ENCODE data around the gene WDR7.
"Not testable (repeated sequence)": the region's sequence is repeated elsewhere in the genome, so short reads cannot be mapped to it uniquely, and the experiment has no call there.

The WDR7 gene

DNA sequence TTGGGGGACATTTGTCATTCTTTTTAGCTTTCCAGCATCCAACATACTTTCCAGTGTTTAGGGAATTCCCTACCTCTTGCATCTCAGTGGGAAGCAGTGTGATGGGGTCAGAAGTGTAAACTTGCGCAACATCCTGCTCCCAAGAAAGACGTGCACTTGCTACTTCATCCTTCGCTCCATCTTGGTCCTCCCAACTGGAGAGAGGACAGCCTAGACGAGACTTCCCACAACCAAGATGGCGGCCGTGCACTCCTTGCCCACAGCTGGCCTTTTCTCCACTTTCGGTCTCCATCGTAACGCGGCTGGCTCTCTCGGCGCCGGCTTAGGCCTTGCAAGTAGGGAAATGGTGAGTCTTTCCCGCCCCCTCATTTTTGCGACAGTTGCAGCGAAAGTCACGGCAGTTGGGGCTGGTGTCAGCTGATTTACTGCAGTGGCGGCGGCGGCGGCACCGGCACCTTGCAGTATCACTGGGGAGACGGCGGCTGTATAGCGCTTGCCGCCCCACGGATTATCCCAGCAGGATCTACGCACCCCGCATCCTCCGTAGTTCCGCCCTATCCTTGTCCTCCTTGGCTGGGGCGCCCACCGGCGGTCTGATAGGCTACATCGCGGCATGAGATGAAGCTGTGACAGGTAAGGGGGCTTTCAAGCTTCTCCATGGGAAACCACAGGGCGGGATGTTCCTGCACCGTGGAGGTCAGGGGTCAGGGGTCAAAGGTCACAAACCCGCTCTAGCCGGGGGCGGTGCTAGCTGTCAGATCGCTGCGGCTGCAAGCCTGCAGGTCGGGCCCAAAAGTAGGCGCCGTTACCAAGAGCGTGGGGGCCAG, at the start of gene WDR7:
TSS of gene WDR7 (plus strand) at position 416 of the 827 bp plus-strand sequence. CDS start 21,157 bp downstream, outside the sequence.
- peak; percentile 99 for DNase-seq

DNA sequence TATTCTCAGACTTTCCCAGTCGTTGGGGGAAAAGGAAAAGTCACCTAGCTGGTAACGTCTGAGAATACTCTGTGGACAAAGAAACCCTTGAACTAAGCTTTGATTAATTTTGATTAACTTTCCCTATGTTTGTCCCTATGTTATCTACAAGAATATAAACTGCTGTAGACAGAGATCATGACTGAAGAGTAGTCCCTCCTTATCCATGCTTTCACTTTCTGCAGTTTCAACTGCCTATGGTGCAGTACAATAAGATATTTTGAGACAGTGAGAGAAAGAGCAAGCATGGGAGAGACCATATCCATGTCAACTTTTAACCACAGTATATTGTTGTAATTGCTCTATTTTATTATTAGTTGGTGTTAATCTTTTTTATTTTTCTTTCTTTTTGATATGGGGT, 44.5 kb upstream of the WDR7 start:
- DNase-seq = no peak

GRCh38 chr18:56615738-56616520, 35.2 kb upstream of the WDR7 start:
- no peak for DNase-seq

GRCh38 chr18:56627991-56628390, 23.2 kb upstream of the WDR7 start:
- no peak for DNase-seq

- no peak for DNase-seq
These were observed 18.8 kb upstream of the WDR7 start for GRCh38 chr18:56632070-56633022.

DNA sequence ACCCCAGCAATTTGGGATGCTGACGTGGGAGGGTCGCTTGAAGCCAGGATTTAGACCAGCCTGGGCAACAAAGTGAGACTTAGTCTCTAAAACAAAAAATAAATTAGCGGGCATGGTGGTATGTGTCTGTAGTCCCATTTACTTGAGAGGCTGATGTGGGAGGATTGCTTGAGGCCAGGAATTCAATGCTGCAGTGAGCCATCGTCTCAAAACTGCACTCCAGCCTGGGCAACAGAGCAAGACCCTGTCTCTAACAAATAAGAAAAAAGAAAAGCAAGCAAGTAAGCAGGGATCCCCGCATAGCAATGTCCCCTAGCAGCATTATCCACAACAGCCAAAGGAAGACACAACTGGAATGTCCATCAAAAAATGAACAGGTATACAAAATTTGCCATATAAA, 16.2 kb upstream of the WDR7 start:
- no peak for DNase-seq

- DNase-seq = no peak
These were observed 14.0 kb upstream of the WDR7 start for GRCh38 chr18:56637176-56637575.

- DNase-seq = no peak
These were observed 13.4 kb upstream of the WDR7 start for GRCh38 chr18:56637711-56638231.

DNA sequence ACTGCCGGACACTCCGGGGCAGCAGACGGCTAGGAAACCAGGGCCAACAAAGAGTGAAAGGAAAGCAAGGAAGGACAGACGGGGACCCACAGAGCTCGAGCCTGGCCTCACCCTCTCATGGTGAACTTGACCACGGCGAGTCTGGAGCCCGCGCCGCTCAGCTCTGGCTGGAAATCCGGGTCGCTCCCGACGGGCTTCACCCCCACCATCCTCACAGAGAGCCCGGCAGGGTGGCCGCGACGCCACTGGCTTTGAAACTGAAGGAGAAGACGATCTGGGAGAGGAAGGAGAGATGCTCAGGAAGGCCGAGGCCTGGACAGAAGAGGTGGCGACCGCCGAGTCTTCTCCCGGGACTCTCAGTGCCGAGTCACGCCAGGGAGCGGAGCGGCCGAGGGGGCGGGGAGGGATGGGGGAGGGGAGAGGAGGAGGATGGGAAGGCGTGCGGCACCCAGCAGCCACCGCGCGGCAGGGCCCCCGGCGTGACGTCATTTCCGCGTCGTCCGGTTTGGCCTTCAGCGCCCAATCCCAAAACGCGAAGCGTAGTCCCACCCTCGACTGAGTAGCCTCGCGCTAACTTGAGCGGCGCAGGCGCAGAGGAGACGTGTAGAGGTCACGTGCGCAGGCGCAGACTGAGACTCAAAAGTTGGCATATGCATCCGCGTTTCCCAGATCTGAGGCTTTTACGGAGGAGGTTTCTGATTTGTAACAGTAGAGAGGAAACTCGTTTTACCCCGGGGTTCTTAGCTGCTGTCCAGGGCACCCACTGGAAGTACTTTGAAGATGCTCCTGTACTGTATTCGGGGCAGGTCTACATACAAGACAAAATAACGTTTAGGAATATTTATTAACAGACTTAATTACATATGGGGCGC, 12.7 kb upstream of the WDR7 start, which contains the start of gene TXNL1:
TSS of gene TXNL1 (minus strand) at position 361 of the 872 bp plus-strand sequence. CDS start at position 209, 152 bp downstream.
- peak; percentile 99 for DNase-seq

- DNase-seq = no peak
These were observed 12.1 kb upstream of the WDR7 start for GRCh38 chr18:56639104-56639381.

DNA sequence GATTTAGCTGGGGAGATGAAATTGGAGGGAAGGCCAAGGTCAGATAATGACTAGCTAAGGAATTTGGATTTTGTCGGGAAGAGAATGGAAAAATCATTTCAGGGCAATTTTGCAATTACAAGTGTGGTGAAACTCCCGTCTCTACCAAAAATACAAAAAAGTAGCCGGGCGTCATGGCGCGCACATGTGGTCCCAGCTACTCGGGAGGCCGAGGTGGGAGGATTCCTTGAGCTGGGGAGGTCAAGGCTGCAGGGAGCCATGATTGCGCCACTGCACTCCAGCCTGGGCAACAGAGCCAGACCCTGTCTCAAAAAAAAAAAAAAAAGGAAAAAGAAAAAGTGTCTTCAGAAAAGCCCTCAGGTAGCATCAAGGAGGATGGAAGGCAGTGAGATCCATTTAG, 11.6 kb upstream of the WDR7 start:
- DNase-seq = no peak

DNA sequence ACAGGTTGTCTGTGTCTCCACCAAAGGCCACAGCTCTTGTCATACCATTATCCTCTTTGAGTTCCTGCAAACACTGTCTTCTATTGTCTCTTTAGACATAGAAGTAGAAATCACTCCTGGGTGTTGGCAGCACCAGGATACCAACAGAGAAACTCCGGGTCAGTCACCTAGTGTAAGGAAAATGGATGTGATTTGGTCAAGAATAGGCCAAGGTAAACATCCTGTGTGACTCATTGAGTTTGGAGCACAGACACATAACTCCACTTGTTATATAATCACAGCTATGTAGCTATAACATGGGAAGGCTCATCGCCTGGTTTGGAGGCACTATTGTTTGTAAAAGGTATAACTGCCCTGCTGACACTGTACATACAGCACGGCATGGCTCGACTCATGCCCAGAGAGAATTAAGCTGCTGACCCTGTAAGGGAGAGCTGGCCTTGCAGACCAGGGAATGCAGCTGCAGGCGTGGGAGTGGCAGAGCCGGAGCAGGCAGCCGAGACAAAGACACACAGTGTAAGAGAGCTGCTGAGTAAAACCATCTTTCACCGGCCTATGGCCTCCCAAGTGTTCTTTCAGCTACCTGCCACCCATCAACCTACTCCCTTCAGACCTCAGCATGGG, 9.3 kb upstream of the WDR7 start:
- DNase-seq = no peak

GRCh38 chr18:56643381-56643780, 7.8 kb upstream of the WDR7 start:
- no peak for DNase-seq

DNA sequence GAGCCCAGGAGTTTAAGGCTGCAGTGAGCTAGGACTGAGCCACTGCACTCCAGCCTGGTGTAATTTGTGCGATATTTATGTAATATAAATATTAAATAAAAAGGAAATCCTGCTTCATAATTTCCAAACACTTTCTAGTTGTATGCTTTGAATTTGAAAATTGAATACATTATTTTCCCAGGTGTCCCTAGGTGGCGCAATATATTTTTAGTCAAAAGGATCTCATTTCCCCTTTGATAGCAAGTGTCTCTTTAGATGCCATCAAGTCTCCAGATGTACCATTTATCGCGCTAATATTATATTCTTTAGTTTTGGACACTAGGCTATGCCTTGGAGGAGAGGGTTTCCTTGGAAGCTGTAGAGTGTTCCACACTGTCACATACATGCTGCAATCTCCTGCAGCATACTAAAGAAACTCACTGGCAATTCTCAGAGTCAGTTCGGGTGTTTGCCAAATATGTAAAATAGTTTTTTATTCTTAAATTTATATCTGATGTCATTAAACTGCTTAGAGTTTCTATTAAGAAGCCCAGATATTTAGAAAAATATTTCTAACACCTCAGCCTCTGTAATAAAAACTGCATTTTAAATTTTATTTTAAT, 5.6 kb upstream of the WDR7 start:
- DNase-seq = no peak

DNA sequence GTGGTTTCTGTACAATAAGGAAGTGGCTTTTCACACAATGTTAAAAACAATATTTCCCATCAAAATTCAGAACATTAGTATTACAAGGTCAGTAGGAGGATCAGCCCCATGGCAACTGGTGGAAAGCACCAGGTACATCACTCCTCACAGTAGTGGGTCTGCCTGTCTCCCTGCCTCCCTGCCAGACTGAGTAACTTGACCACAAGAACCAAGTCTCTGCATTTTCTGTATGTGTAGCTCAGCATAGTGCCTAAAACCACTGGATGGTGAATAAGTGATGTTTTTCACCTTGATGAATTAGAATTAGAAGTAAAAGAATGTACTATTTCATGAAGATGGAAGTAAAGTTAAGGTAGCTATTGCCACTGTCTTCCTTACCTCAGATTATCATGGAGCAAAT, 4.1 kb upstream of the WDR7 start:
- DNase-seq = no peak

GRCh38 chr18:56647951-56648893, 2.9 kb upstream of the WDR7 start:
- DNase-seq = no peak

DNA sequence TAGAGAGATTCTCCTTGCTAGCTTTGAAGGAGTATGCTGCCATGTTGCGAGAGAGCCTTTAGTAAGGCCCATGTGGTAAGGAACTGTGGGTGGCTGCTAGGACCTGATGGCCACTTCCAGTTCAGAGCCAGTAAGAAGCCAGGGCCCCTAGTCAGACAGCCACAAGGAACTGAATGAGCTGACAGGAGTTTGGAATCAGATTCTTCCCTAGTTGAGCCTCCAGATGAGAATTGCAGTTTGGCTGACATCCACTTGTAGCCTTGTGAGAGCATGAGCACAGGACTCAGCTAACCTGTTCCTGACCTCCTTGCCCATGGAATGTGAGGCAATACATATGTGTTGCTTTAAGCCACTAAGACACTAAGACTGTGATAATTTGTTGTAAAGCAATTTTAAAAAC, 1.2 kb upstream of the WDR7 start:
- DNase-seq = no peak

DNA sequence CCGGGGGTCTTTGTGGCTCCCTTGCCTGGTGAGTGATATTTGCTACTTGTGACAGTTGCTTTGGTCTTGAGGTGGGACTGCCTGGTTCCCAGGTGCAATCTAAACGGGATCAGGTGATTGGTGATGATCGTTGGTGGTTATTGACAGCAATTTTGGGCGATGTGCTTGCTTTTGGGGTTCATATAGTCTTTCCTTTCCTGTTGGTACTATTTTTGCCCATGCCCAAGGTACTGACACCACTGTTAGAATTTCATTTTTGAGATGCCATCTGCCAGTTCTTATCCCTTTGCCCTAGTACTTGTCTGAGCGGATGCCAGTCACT, 573 bp downstream of the WDR7 start:
- no peak for DNase-seq

GRCh38 chr18:56652802-56653201, 1.6 kb downstream of the WDR7 start:
- DNase-seq = no peak

DNA sequence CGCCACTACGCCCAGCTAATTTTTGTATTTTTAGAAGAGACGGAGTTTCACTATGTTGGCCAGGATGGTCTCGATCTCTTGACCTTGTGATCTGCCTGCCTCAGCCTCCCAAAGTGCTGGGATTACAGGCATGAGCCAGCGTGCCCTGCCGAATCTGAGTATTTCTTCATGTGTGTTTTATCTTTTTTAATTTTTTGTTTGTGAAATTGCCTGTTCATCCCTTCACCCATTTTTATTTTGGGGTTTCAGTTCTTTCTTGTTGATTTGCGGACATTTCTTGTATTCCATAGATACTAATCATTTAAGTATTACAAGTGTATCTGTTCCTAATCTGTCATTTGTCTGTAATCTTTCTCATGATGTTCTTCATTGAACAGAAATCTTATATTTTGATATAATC, 3.1 kb downstream of the WDR7 start:
- DNase-seq = not testable (repeated sequence)
